PC-3 (cell line): ENCODE results near the gene ZNF30. TPM values are rescaled to one million over a fixed set of nuclear protein-coding genes. Genes with fewer than 3 reads are reported as not detected.

Experiments
- ATAC-seq: fragments of 200-7000 bp; cut with Tn5 transposase; 2 replicates; pipeline ENCODE4 v1.9.1; 2020; ENCODE audit warnings: mild to moderate bottlenecking, moderate library complexity
- BruUV-seq: library from RNA; stranded (reverse); fragments of 400-500 nt; replicated peaks from 2 replicates; lab custom pipeline; 2021; lab: Mats Ljungman, UMichigan
- CTCF ChIA-PET: fragments of 300-600 bp; sonication (Branson Sonifier 250); formaldehyde crosslinking; loops from one replicate; lab custom pipeline; 2022; ENCODE audit warnings: antibody characterized with exemption; lab: Charles Lee
- POLR2A ChIA-PET: fragments of 300-600 bp; sonication (Branson Sonifier 250); formaldehyde crosslinking; loops from one replicate; lab custom pipeline; 2022; ENCODE audit warnings: antibody characterized with exemption; ENCODE audit not compliant: unreplicated experiment; lab: Charles Lee
- DNase-seq: peaks from one replicate; pipeline ENCODE4 v3.0.0-alpha.2; 2015
- H2AFZ ChIP-seq: fragments of 300-600 bp; sonication (generic); 2 replicates; pipeline ENCODE4 v1.6.0; 2016; ENCODE audit warnings: antibody characterized with exemption, low read length
- H3F3A ChIP-seq: fragments of 300-600 bp; sonication (generic); one replicate; pipeline ENCODE4 v1.6.0; 2017; ENCODE audit warnings: antibody characterized with exemption, low read length, control low read depth, mild to moderate bottlenecking; ENCODE audit not compliant: unreplicated experiment
- H3K27ac ChIP-seq: fragments of 300-600 bp; sonication (generic); 2 replicates; pipeline ENCODE4 v1.5.1; 2016; ENCODE audit warnings: mild to moderate bottlenecking, low read length
- H3K27me3 ChIP-seq: fragments of 300-600 bp; sonication (generic); 2 replicates; pipeline ENCODE4 v1.6.1; 2016; ENCODE audit warnings: low read length, mixed read lengths
- H3K36me3 ChIP-seq: fragments of 300-600 bp; sonication (generic); 2 replicates; pipeline ENCODE4 v1.6.1; 2016; ENCODE audit warnings: low read depth, mixed run types, low read length, mixed read lengths
- H3K4me1 ChIP-seq: fragments of 300-600 bp; sonication (generic); 2 replicates; pipeline ENCODE4 v1.5.1; 2016; ENCODE audit warnings: low read length; ENCODE audit not compliant: insufficient read depth
- H3K4me2 ChIP-seq: fragments of 300-600 bp; sonication (generic); 2 replicates; pipeline ENCODE4 v1.6.0; 2016; ENCODE audit warnings: low read length
- H3K4me3 ChIP-seq: fragments of 300-600 bp; sonication (generic); 2 replicates; pipeline ENCODE4 v1.5.1; 2016; ENCODE audit warnings: mild to moderate bottlenecking, low read length, mixed read lengths
- H3K79me2 ChIP-seq: fragments of 300-600 bp; sonication (generic); 2 replicates; pipeline ENCODE4 v1.6.1; 2017; ENCODE audit warnings: low read length, mixed read lengths
- H3K9ac ChIP-seq: fragments of 300-600 bp; sonication (generic); 2 replicates; pipeline ENCODE4 v1.6.0; 2016; ENCODE audit warnings: mild to moderate bottlenecking, low read length
- H3K9me2 ChIP-seq: fragments of 300-600 bp; sonication (generic); replicated peaks from 2 replicates; pipeline ENCODE4 v1.6.1; 2016; ENCODE audit warnings: mixed run types, low read length, mixed read lengths
- H3K9me3 ChIP-seq: fragments of 300-600 bp; sonication (generic); 2 replicates; pipeline ENCODE4 v1.6.1; 2016; ENCODE audit warnings: low read length, mixed read lengths
- H4K20me1 ChIP-seq: fragments of 300-600 bp; sonication (generic); 2 replicates; pipeline ENCODE4 v1.6.1; 2016; ENCODE audit warnings: low read length, mixed read lengths
- CTCF ChIP-seq: fragments of 300-600 bp; sonication (generic); conservative IDR thresholded peaks from 2 replicates; pipeline ENCODE4 v1.5.1; 2017; ENCODE audit warnings: antibody characterized with exemption, low read depth, mild to moderate bottlenecking, low read length
- EZH2 ChIP-seq: fragments of 300-600 bp; sonication (generic); IDR thresholded peaks from one replicate; pipeline ENCODE4 v1.6.1; 2017; ENCODE audit warnings: antibody characterized with exemption, mild to moderate bottlenecking, low read length; ENCODE audit not compliant: unreplicated experiment
- EZH2phosphoT487 ChIP-seq: fragments of 300-600 bp; sonication (generic); IDR thresholded peaks from 2 replicates; pipeline ENCODE4 v1.6.1; 2018; ENCODE audit warnings: mild to moderate bottlenecking, antibody characterized with exemption, low read length, borderline replicate concordance
- intact Hi-C: fragments of 100-400 bp; cut with micrococcal nuclease; formaldehyde crosslinking; loops from 2 replicates; pipeline ENCODE4 v1.9.0; 2023
- total RNA-seq: library from RNA; depleted of rRNA; stranded (reverse); fragments of >200 nt; gene quantifications from 2 replicates; pipeline ENCODE4 v1.2.3, GENCODE V29; 2014

The ZNF30 gene
- total RNA-seq, 1 experiment from 2014 or later, result 3.5 TPM

GRCh38 chr19:34988119-34988518, 61.4 kb downstream of the ZNF30 start:
- no peak for ATAC-seq
- Histone ChIP-seq H3K9ac (no peak overlapping the region), H3K79me2 (no peaks in the 10 kb centered on the region), H3K9me2 (no peaks in the 10 kb centered on the region), H3K36me3 (no peaks in the 10 kb centered on the region), H3K4me3 (no peak overlapping the region), H3K27ac (no peak overlapping the region), H3K27me3 (no peaks in the 10 kb centered on the region), H4K20me1 (no peaks in the 10 kb centered on the region), H3K9me3 (no peaks in the 10 kb centered on the region), H2AFZ (no peak overlapping the region), H3K4me1 (no peaks in the 10 kb centered on the region), H3F3A (no peaks in the 10 kb centered on the region), H3K4me2 (no peak overlapping the region)
- no peak for DNase-seq
- ChIA-PET POLR2A (no interaction called here), CTCF (no interaction called here)
- no TSS peak for BruUV-seq
- intact Hi-C loops, result no loop called here
- TF ChIP-seq CTCF (no peak), EZH2phosphoT487 (no peak), EZH2 (no peak)

- Histone ChIP-seq H3K4me3 (no peak overlapping the region), H2AFZ (no peak overlapping the region), H3K79me2 (no peaks in the 10 kb centered on the region), H3K9ac (no peak overlapping the region), H4K20me1 (no peaks in the 10 kb centered on the region), H3K27ac (no peak overlapping the region), H3K9me3 (no peaks in the 10 kb centered on the region), H3K27me3 (no peaks in the 10 kb centered on the region), H3K36me3 (no peaks in the 10 kb centered on the region), H3F3A (no peaks in the 10 kb centered on the region), H3K4me1 (peaks cover under 1% of the 10 kb centered on the region; the same call in 1 of the 2 replicates), H3K9me2 (no peaks in the 10 kb centered on the region), H3K4me2 (no peak overlapping the region)
- POLR2A ChIA-PET, result no interaction called here
- BruUV-seq, result no TSS peak
- intact Hi-C loops, result no loop called here
- no peak for ATAC-seq
- DNase-seq, result no peak
- no peak for TF ChIP-seq EZH2
- TF ChIP-seq CTCF, result no peak
- no peak for TF ChIP-seq EZH2phosphoT487
- CTCF ChIA-PET, result no interaction called here
These were observed 62.6 kb downstream of the ZNF30 start for GRCh38 chr19:34989298-34989697.

GRCh38 chr19:34990578-34991192, 64.0 kb downstream of the ZNF30 start:
- H3K9ac ChIP-seq, result no peak overlapping the region
- no peaks in the 10 kb centered on the region for H3K27me3 ChIP-seq
- no peaks in the 10 kb centered on the region for H4K20me1 ChIP-seq
- H3K4me2 ChIP-seq, result no peak overlapping the region
- no peaks in the 10 kb centered on the region for H3K9me3 ChIP-seq
- H3K27ac ChIP-seq, result no peak overlapping the region
- H3K9me2 ChIP-seq, result no peaks in the 10 kb centered on the region
- no peaks in the 10 kb centered on the region for H3F3A ChIP-seq
- no peaks in the 10 kb centered on the region for H3K36me3 ChIP-seq
- TF ChIP-seq CTCF (no peak), EZH2 (no peak), EZH2phosphoT487 (no peak)
- intact Hi-C loops, result no loop called here
- BruUV-seq, result no TSS peak
- CTCF ChIA-PET, result no interaction called here
- H3K4me1 ChIP-seq, result peaks cover 13% of the 10 kb centered on the region
- ATAC-seq, result no peak
- H3K4me3 ChIP-seq, result no peak overlapping the region
- no peak for DNase-seq
- H2AFZ ChIP-seq, result no peak overlapping the region
- no peaks in the 10 kb centered on the region for H3K79me2 ChIP-seq
- POLR2A ChIA-PET, result no interaction called here
